ENCODE results near the gene RECQL. TPM values are rescaled to one million over a fixed set of nuclear protein-coding genes. Genes with fewer than 3 reads are reported as not detected.

Gene RECQL
- total RNA-seq, 1 experiment from 2014 or later: 34.5 TPM

DNA sequence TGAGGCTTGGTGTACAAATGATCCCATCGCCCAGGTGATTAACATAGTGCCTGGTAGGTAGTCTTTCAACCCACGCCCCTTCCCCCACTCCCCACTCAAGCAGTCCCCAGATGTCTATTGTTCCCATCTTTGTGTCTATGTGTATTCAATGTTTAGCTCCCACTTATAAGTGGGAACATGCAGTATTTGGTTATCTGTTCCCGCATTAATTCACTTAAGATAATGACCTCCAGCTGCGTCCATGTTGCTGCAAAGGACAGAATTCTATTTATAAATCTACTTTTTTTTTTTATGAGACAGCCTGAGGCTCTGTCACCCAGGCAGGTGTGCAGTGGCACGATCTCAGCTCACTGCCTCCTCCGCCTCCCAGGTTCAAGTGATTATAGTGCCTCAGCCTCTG is 40.3 kb upstream of the RECQL start:
- Histone ChIP-seq H3K4me3 (no peak overlapping the region), H3K9me3 (ENCODE audit: insufficient read depth, low read depth) (no peaks in the 10 kb centered on the region), H3K4me2 (no peak overlapping the region), H3K4me1 (replicated peaks; ENCODE audit: insufficient read depth) (0 out of 2 replicates have a peak, but pooled peaks cover 10% of the 10 kb centered on the region), H2AFZ (no peak overlapping the region), H3F3A (ENCODE audit: insufficient read depth, low read depth) (no peaks in the 10 kb centered on the region), H3K27ac (no peak overlapping the region), H3K36me3 (ENCODE audit: low read depth) (no peaks in the 10 kb centered on the region), H3K79me2 (ENCODE audit: low read depth) (no peaks in the 10 kb centered on the region), H3K27me3 (ENCODE audit: insufficient read depth, low read depth) (no peaks in the 10 kb centered on the region), H4K20me1 (ENCODE audit: insufficient read depth) (no peaks in the 10 kb centered on the region), H3K9me2 (ENCODE audit: insufficient read depth) (no peaks in the 10 kb centered on the region)
- no peak for DNase-seq
- intact Hi-C loops (cut with micrococcal nuclease; ENCODE audit: unreplicated experiment): no loop called here
- POLR2A ChIA-PET (ENCODE audit: unreplicated experiment): no interaction called here
- CTCF ChIA-PET: no interaction called here
- BruUV-seq (replicated peaks): no TSS peak
- TF ChIP-seq, protein P1, sequence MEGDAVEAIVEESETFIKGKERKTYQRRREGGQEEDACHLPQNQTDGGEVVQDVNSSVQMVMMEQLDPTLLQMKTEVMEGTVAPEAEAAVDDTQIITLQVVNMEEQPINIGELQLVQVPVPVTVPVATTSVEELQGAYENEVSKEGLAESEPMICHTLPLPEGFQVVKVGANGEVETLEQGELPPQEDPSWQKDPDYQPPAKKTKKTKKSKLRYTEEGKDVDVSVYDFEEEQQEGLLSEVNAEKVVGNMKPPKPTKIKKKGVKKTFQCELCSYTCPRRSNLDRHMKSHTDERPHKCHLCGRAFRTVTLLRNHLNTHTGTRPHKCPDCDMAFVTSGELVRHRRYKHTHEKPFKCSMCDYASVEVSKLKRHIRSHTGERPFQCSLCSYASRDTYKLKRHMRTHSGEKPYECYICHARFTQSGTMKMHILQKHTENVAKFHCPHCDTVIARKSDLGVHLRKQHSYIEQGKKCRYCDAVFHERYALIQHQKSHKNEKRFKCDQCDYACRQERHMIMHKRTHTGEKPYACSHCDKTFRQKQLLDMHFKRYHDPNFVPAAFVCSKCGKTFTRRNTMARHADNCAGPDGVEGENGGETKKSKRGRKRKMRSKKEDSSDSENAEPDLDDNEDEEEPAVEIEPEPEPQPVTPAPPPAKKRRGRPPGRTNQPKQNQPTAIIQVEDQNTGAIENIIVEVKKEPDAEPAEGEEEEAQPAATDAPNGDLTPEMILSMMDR (conservative IDR thresholded peaks at IDR 0.05): no peak
- TF ChIP-seq EZH2 (IDR thresholded peaks at IDR 0.05; ENCODE audit: low read depth): no peak

DNA sequence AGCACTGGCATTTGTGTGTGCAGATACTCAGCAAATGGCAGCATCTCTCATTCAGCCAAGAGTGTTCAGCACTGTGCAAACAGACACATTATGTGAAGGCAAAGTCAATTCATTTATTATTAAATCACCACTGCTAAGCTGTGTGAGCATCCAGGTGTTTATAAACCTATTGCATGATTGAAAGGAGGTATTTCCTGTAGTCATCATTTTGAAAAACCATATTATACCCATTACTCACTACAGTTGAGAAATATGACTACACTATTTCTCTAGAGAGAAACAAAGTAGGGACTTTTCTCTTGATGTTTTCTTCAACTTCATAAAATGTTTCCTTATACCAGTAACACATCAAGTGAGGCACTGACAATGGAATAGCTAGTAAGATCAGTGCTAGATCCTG is 38.4 kb upstream of the RECQL start:
- POLR2A ChIA-PET (ENCODE audit: unreplicated experiment): no interaction called here
- Histone ChIP-seq H3K4me2 (no peak overlapping the region), H4K20me1 (ENCODE audit: insufficient read depth) (no peaks in the 10 kb centered on the region), H3K4me3 (no peak overlapping the region), H3K79me2 (ENCODE audit: low read depth) (no peaks in the 10 kb centered on the region), H3K4me1 (replicated peaks; ENCODE audit: insufficient read depth) (0 out of 2 replicates have a peak, but pooled peaks cover 10% of the 10 kb centered on the region), H2AFZ (no peak overlapping the region), H3K9me2 (ENCODE audit: insufficient read depth) (no peaks in the 10 kb centered on the region), H3F3A (ENCODE audit: insufficient read depth, low read depth) (no peaks in the 10 kb centered on the region), H3K27ac (no peak overlapping the region), H3K9me3 (ENCODE audit: insufficient read depth, low read depth) (no peaks in the 10 kb centered on the region), H3K36me3 (ENCODE audit: low read depth) (no peaks in the 10 kb centered on the region), H3K27me3 (ENCODE audit: insufficient read depth, low read depth) (no peaks in the 10 kb centered on the region)
- no TSS peak for BruUV-seq (replicated peaks)
- DNase-seq: no peak
- CTCF ChIA-PET: no interaction called here
- no peak for TF ChIP-seq EZH2 (IDR thresholded peaks at IDR 0.05; ENCODE audit: low read depth)
- TF ChIP-seq, protein P1 (conservative IDR thresholded peaks at IDR 0.05): no peak
- intact Hi-C loops (cut with micrococcal nuclease; ENCODE audit: unreplicated experiment): no loop called here

DNA sequence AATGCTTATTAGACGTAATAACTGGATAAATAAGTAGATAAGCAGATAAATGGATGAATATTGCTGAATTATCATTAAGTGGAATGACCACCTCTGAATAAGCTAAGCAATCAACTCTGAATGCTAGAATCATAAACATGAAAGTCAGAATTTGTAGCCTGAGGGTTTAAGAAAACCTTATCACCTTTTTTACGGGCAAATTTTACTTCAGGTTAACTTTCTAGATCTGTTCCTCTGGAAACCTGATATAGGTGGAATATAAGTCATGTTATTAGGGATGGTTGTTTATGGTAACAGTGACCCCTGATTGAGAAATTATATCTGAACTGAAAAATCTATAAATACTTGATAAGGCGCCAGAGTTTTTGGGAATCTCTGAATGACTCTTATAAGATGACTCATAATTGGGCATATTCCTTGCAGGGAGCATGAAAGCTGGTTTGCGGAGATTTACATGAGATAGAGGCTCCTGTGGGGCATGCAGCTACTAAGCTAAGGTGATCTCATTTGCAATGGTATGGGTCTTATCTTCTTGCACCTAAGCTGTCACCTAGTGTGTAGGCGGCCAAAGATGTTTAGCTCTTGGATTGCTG is 36.7 kb upstream of the RECQL start:
- 0 out of 2 replicates have a peak, but pooled peaks cover 10% of the 10 kb centered on the region for H3K4me1 ChIP-seq (replicated peaks; ENCODE audit: insufficient read depth)
- no peaks in the 10 kb centered on the region for H3K79me2 ChIP-seq (ENCODE audit: low read depth)
- intact Hi-C loops (cut with micrococcal nuclease; ENCODE audit: unreplicated experiment): no loop called here
- H3K9me2 ChIP-seq (ENCODE audit: insufficient read depth): no peaks in the 10 kb centered on the region
- no peaks in the 10 kb centered on the region for H3K27me3 ChIP-seq (ENCODE audit: insufficient read depth, low read depth)
- TF ChIP-seq, protein P1 (conservative IDR thresholded peaks at IDR 0.05): no peak
- H3K27ac ChIP-seq: no peak overlapping the region
- H3K9me3 ChIP-seq (ENCODE audit: insufficient read depth, low read depth): no peaks in the 10 kb centered on the region
- POLR2A ChIA-PET (ENCODE audit: unreplicated experiment): interaction anchor here (0.6 kb wide), 1 partner anchor 1055 kb away, joined by 4 read pairs; no protein-coding TSS in a partner anchor
- H3K36me3 ChIP-seq (ENCODE audit: low read depth): no peaks in the 10 kb centered on the region
- CTCF ChIA-PET: no interaction called here
- no peaks in the 10 kb centered on the region for H4K20me1 ChIP-seq (ENCODE audit: insufficient read depth)
- peak; percentile 7 to 73 for DNase-seq
- H2AFZ ChIP-seq: no peak overlapping the region
- no peak overlapping the region for H3K4me3 ChIP-seq
- BruUV-seq (replicated peaks): no TSS peak
- no peaks in the 10 kb centered on the region for H3F3A ChIP-seq (ENCODE audit: insufficient read depth, low read depth)
- peak overlapping the region; percentile 44 for H3K4me2 ChIP-seq

Data from PC-9 (cell line).